RWPE2 (cell line): Measurements from ENCODE around the gene PFDN5.
A peak's percentile ranks its signal among the peaks of the same experiment; 100 is the strongest.

Source experiments
- ATAC-seq: fragments of 200-7000 bp; cut with Tn5 transposase; 3 replicates; pipeline ENCODE4 v1.9.1; 2021; ENCODE audit warnings: low read depth
- DNase-seq: peaks from one replicate; pipeline ENCODE4 v3.0.0-alpha.2; 2020; ENCODE audit warnings: low spot score
- H3K27ac ChIP-seq: fragments of 450-650 bp; 2 replicates; pipeline ENCODE4 v1.5.1; 2017; ENCODE audit warnings: mild to moderate bottlenecking; ENCODE audit not compliant: poor library complexity, severe bottlenecking
- H3K27me3 ChIP-seq: fragments of 250-450 bp; sonication (Bioruptor Pico); 2 replicates; pipeline ENCODE4 v1.5.1; 2021; ENCODE audit warnings: mild to moderate bottlenecking, moderate library complexity; ENCODE audit not compliant: insufficient read depth, poor library complexity, severe bottlenecking
- H3K36me3 ChIP-seq: fragments of 250-450 bp; sonication (Bioruptor Pico); 2 replicates; pipeline ENCODE4 v1.5.1; 2020; ENCODE audit warnings: low read depth, mild to moderate bottlenecking, moderate library complexity
- H3K4me1 ChIP-seq: fragments of 250-450 bp; sonication (Bioruptor Pico); 2 replicates; pipeline ENCODE4 v1.5.1; 2021; ENCODE audit warnings: mild to moderate bottlenecking, moderate library complexity; ENCODE audit not compliant: insufficient read depth, poor library complexity, severe bottlenecking
- H3K4me3 ChIP-seq: fragments of 250-450 bp; sonication (Bioruptor Pico); 2 replicates; pipeline ENCODE4 v1.5.1; 2021; ENCODE audit warnings: mild to moderate bottlenecking, moderate library complexity; ENCODE audit not compliant: severe bottlenecking
- H3K9me3 ChIP-seq: fragments of 250-450 bp; sonication (Bioruptor Pico); 2 replicates; pipeline ENCODE4 v1.5.1; 2021; ENCODE audit warnings: mild to moderate bottlenecking, moderate library complexity; ENCODE audit not compliant: severe bottlenecking
- CTCF ChIP-seq: fragments of 450-650 bp; IDR thresholded peaks from one replicate; pipeline ENCODE4 v1.5.1; 2017; ENCODE audit warnings: mild to moderate bottlenecking, moderate library complexity; ENCODE audit not compliant: poor library complexity, severe bottlenecking

PFDN5 gene

GRCh38 chr12:53344487-53344823, 49.1 kb downstream of the PFDN5 start:
- no peak for TF ChIP-seq CTCF
- H3K9me3 ChIP-seq = no peaks in the 10 kb centered on the region
- DNase-seq (no peak), ATAC-seq (no peak)
- H3K4me1 ChIP-seq = no peaks in the 10 kb centered on the region
- H3K4me3 ChIP-seq = no peak overlapping the region
- H3K27ac ChIP-seq = no peak overlapping the region
- H3K27me3 ChIP-seq = no peaks in the 10 kb centered on the region
- H3K36me3 ChIP-seq = no peaks in the 10 kb centered on the region

- Histone ChIP-seq H3K4me3 (peak overlapping the region; percentile 41), H3K27ac (no peak overlapping the region), H3K9me3 (no peaks in the 10 kb centered on the region), H3K4me1 (no peaks in the 10 kb centered on the region), H3K36me3 (no peaks in the 10 kb centered on the region), H3K27me3 (no peaks in the 10 kb centered on the region)
- no peak for DNase-seq
- peak; percentile 55 for TF ChIP-seq CTCF
- peak; percentile 66 for ATAC-seq
Observed at GRCh38 chr12:53344824-53345485, 49.6 kb downstream of the PFDN5 start.

- Histone ChIP-seq H3K36me3 (no peaks in the 10 kb centered on the region), H3K4me1 (no peaks in the 10 kb centered on the region), H3K4me3 (peak overlapping the region; percentile 41), H3K9me3 (no peaks in the 10 kb centered on the region), H3K27ac (no peak overlapping the region), H3K27me3 (no peaks in the 10 kb centered on the region)
- TF ChIP-seq CTCF = peak; percentile 11
- ATAC-seq (no peak), DNase-seq (no peak)
Observed at GRCh38 chr12:53345486-53346188, 50.3 kb downstream of the PFDN5 start.

GRCh38 chr12:53346491-53346890, 51.1 kb downstream of the PFDN5 start:
- H3K9me3 ChIP-seq = no peaks in the 10 kb centered on the region
- H3K36me3 ChIP-seq = no peaks in the 10 kb centered on the region
- no peak overlapping the region for H3K4me3 ChIP-seq
- ATAC-seq (no peak), DNase-seq (no peak)
- no peaks in the 10 kb centered on the region for H3K4me1 ChIP-seq
- H3K27ac ChIP-seq = no peak overlapping the region
- no peaks in the 10 kb centered on the region for H3K27me3 ChIP-seq
- no peak for TF ChIP-seq CTCF

- TF ChIP-seq CTCF = no peak
- Histone ChIP-seq H3K27ac (no peak overlapping the region), H3K4me1 (no peaks in the 10 kb centered on the region), H3K9me3 (no peaks in the 10 kb centered on the region), H3K36me3 (no peaks in the 10 kb centered on the region), H3K27me3 (no peaks in the 10 kb centered on the region), H3K4me3 (no peak overlapping the region)
- no peak for ATAC-seq
- DNase-seq = no peak
Observed at GRCh38 chr12:53347905-53348304, 52.6 kb downstream of the PFDN5 start.
